Smooth muscle cell (in vitro differentiated cells): Measurements from ENCODE around the gene NEUROG1. TPM values are rescaled to one million over a fixed set of nuclear protein-coding genes. Genes with fewer than 3 reads are reported as not detected.

Experiments used
- DNase-seq: peaks from one replicate; lab custom pipeline; 2025; ENCODE audit not compliant: unreplicated experiment; lab: John Stamatoyannopoulos, UW
- H2AFZ ChIP-seq: fragments of 200-600 bp; sonication (generic); 2 replicates; pipeline ENCODE4 v1.6.0; 2016; ENCODE audit warnings: antibody characterized with exemption, low read depth, mild to moderate bottlenecking
- H3F3A ChIP-seq: fragments of 200-600 bp; sonication (generic); 2 replicates; pipeline ENCODE4 v1.6.0; 2017; ENCODE audit warnings: antibody characterized with exemption, low read depth
- H3K27ac ChIP-seq: fragments of 200-600 bp; sonication (generic); 2 replicates; pipeline ENCODE4 v1.5.1; 2016; ENCODE audit warnings: low read depth, mild to moderate bottlenecking
- H3K27me3 ChIP-seq: fragments of 200-600 bp; sonication (generic); 2 replicates; pipeline ENCODE4 v1.6.1; 2016; ENCODE audit warnings: low read depth, mild to moderate bottlenecking
- H3K36me3 ChIP-seq: fragments of 200-600 bp; sonication (generic); 2 replicates; pipeline ENCODE4 v1.5.1; 2016; ENCODE audit warnings: low read depth
- H3K4me1 ChIP-seq: fragments of 200-600 bp; sonication (generic); 2 replicates; pipeline ENCODE4 v1.5.1; 2016; ENCODE audit warnings: low read depth
- H3K4me2 ChIP-seq: fragments of 200-600 bp; sonication (generic); 2 replicates; pipeline ENCODE4 v1.6.0; 2016; ENCODE audit warnings: mild to moderate bottlenecking
- H3K4me3 ChIP-seq: fragments of 200-600 bp; sonication (generic); 2 replicates; pipeline ENCODE4 v1.5.1; 2016; ENCODE audit warnings: mild to moderate bottlenecking
- H3K79me2 ChIP-seq: fragments of 200-600 bp; sonication (generic); 2 replicates; pipeline ENCODE4 v1.6.0; 2016; ENCODE audit warnings: low read depth, mild to moderate bottlenecking
- H3K9ac ChIP-seq: fragments of 200-600 bp; sonication (generic); 2 replicates; pipeline ENCODE4 v1.6.0; 2016; ENCODE audit warnings: low read depth
- H3K9me3 ChIP-seq: fragments of 200-600 bp; sonication (generic); replicated peaks from 2 replicates; pipeline ENCODE4 v1.5.1; 2016; ENCODE audit warnings: low read depth
- H4K20me1 ChIP-seq: fragments of 200-600 bp; sonication (generic); 2 replicates; pipeline ENCODE4 v1.6.0; 2016; ENCODE audit warnings: low read depth
- WGBS: methylation state at CpG from one replicate; pipeline ENCODE4 v1.1.7; 2016; ENCODE audit warnings: low lambda C conversion rate; 5-methylcytosine and 5-hydroxymethylcytosine counted together
- polyA plus RNA-seq: library from polyadenylated mRNA; unstranded; fragments of >200 nt; fragmentation: Nextera tagmentation; extraction: Ambion mirVana; gene quantifications from 2 replicates; pipeline ENCODE4 v1.2.1, GENCODE V29; 2016
- total RNA-seq: library from RNA; depleted of rRNA; stranded (reverse); fragments of >200 nt; gene quantifications from 2 replicates; pipeline ENCODE4 v1.2.3, GENCODE V29; 2014
- TF ChIP-seq, protein P1 (sequence below): fragments of 200-600 bp; sonication (generic); IDR thresholded peaks from 2 replicates; pipeline ENCODE4 v1.5.1; 2017; ENCODE audit warnings: borderline replicate concordance, mild to moderate bottlenecking, antibody characterized with exemption; ENCODE audit not compliant: insufficient read depth, poor library complexity, severe bottlenecking

NEUROG1 gene
- total and polyA plus RNA-seq, 2 experiments from 2014 or later: not detected

DNA sequence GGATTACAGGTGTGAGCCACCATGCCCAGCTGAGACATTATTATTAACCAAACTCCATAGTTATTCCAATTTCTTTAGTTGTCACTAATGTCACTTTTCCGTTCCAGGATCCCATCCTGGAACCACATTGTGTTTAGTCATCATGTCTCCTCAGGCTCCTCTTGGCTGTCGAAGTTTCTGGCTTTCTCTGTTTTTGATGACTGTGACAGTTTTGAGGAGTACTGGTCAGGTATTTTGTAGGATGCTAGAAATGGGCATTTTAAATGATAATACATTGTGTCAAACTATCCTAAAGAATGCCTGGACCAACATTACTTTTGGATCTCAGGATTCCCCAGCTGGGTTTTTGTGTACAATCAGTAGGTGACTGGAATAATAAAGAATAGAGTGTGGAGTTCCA, 19.8 kb upstream of the NEUROG1 start:
- Histone ChIP-seq H3K4me3 (no peak overlapping the region), H3K9ac (no peak overlapping the region), H3F3A (no peaks in the 10 kb centered on the region), H3K4me1 (no peaks in the 10 kb centered on the region), H3K27ac (no peak overlapping the region), H2AFZ (no peak overlapping the region), H3K36me3 (no peaks in the 10 kb centered on the region), H4K20me1 (no peaks in the 10 kb centered on the region), H3K79me2 (no peaks in the 10 kb centered on the region), H3K9me3 (no peaks in the 10 kb centered on the region), H3K27me3 (peaks cover 12% of the 10 kb centered on the region), H3K4me2 (no peak overlapping the region)
- TF ChIP-seq, protein P1, sequence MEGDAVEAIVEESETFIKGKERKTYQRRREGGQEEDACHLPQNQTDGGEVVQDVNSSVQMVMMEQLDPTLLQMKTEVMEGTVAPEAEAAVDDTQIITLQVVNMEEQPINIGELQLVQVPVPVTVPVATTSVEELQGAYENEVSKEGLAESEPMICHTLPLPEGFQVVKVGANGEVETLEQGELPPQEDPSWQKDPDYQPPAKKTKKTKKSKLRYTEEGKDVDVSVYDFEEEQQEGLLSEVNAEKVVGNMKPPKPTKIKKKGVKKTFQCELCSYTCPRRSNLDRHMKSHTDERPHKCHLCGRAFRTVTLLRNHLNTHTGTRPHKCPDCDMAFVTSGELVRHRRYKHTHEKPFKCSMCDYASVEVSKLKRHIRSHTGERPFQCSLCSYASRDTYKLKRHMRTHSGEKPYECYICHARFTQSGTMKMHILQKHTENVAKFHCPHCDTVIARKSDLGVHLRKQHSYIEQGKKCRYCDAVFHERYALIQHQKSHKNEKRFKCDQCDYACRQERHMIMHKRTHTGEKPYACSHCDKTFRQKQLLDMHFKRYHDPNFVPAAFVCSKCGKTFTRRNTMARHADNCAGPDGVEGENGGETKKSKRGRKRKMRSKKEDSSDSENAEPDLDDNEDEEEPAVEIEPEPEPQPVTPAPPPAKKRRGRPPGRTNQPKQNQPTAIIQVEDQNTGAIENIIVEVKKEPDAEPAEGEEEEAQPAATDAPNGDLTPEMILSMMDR: no peak
- 88% methylated on average over 2 of the region's 2 CpGs for WGBS
- no peak for DNase-seq

DNA sequence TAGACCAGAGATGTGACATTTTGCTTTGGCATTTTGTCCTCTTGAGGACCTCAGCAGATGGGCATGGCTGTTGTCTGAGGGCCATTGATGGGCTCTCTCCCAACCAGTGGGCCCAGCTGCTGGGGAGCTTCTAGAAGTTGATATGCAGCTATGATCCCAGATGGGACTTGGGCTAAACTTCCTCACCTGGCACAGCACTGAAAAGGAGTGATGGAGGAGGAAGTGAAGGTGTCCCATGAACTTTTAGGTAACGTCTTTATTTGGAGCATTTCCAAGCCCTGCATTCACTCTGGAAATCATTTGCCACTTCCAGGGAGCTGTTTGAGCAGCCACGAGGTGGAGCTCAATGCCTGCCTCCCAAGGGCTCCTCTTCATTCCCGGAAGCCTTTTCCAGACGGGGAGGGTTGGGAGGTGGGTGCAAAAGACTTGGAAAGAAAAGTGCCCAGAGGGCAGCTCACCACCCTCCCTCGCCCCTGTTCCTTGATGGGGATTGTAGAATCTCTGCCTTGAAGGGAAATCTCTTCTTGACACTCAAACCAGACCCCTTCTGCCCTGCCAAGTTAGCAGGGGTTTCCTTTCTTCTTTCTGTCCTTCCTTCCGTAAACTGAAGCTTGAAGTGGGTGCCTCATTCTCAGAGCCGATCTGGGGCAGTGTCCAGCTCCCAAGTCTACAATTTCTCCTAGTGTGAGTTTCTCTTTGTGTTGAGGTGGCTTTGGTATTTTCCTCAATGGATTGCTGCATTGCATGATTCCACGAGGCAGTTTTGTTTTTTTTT, 18.1 kb upstream of the NEUROG1 start:
- H3K9me3 ChIP-seq: no peaks in the 10 kb centered on the region
- H3K27me3 ChIP-seq: peaks cover 29% of the 10 kb centered on the region
- no peak overlapping the region for H3K9ac ChIP-seq
- no peaks in the 10 kb centered on the region for H4K20me1 ChIP-seq
- WGBS: 32% methylated on average over 8 of the region's 8 CpGs
- no peaks in the 10 kb centered on the region for H3K4me1 ChIP-seq
- DNase-seq: no peak
- peak overlapping the region; percentile 85 for H2AFZ ChIP-seq
- H3K36me3 ChIP-seq: no peaks in the 10 kb centered on the region
- no peaks in the 10 kb centered on the region for H3F3A ChIP-seq
- no peaks in the 10 kb centered on the region for H3K79me2 ChIP-seq
- TF ChIP-seq, protein P1: peak; percentile 53
- H3K4me3 ChIP-seq: peak overlapping the region; percentile 23
- H3K4me2 ChIP-seq: peak overlapping the region; percentile 80
- no peak overlapping the region for H3K27ac ChIP-seq

DNA sequence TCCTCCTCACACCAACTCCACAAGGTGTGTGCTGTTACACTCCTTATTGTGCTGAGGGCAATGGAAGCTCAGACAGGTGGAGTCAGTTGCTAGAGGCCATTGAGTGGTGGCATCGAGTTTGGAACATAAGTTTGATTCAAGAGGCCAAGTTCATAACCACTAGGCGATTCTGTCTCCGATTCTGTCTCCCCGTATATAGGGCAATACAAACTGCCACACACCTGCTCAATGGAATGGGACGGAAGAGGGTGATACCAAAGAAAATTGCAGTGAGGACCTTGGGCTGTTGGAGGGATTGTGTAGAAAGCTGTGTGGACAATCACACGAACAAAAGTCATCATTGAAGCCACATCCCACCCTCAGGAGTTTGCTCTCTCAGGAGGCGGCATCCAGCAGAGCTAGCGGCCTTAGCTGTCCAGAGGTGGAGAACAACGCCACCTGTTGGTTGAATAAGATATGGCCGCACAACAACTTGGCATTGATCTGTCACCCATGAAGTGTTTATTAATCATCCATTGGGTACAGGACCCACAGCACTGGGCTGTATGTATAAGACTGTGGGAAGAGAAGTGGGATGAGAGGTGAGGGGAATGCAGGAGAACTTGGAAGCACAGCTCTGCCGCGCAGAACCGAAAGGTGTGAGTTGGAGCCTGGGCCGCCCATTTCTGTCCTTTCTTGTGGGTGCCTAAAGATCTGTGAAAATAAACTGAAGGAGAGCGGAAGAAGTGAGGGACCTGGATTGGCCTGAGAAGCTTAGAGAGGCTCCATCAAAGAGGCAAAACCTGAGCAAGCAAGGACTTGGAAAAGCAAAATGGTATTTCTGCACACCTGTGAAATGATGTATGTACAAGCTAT, 16.1 kb upstream of the NEUROG1 start:
- no peaks in the 10 kb centered on the region for H3K36me3 ChIP-seq
- H3K27ac ChIP-seq: no peak overlapping the region
- H3K9me3 ChIP-seq: no peaks in the 10 kb centered on the region
- no peak overlapping the region for H3K9ac ChIP-seq
- no peaks in the 10 kb centered on the region for H4K20me1 ChIP-seq
- 44% methylated on average over 15 of the region's 15 CpGs for WGBS
- peak; percentile 29 for DNase-seq
- H3F3A ChIP-seq: no peaks in the 10 kb centered on the region
- no peaks in the 10 kb centered on the region for H3K79me2 ChIP-seq
- TF ChIP-seq, protein P1: peak; percentile 85
- H3K4me1 ChIP-seq: no peaks in the 10 kb centered on the region
- H3K4me3 ChIP-seq: no peak overlapping the region
- H3K27me3 ChIP-seq: peaks cover 41% of the 10 kb centered on the region
- no peak overlapping the region for H2AFZ ChIP-seq
- H3K4me2 ChIP-seq: no peak overlapping the region
